Measurements from ENCODE around the gene LMO3. TPM values are rescaled to one million over a fixed set of nuclear protein-coding genes. Genes with fewer than 3 reads are reported as not detected.

LMO3 gene
- total and polyA plus RNA-seq, 2 of the 13 experiments (the other 11 are each of a cell fraction or from before 2014, with no cell fraction given) = not detected

DNA sequence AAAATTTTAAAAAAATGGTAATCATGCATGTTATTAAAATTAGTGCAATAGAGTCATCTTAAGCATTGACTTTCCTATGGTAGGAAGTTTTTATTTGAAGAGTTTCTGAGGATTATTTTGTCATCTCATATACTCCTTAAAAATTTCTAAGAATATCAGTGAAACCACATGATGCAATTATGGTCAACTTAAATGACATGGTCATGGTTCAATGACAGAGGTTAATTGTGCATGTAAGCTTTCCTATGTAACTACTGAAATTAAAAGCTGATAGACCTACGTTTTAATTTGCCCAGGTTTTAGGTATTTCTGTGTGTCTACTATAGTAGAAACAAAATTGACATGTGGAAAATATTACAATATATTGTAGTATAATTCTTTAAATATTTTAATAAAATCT, 21.0 kb upstream of the LMO3 start (continued):
- no peak for TF ChIP-seq KDM4B (CRISPR knock-in tag; IDR thresholded peaks at IDR 0.05)
- TF ChIP-seq, protein P1, sequence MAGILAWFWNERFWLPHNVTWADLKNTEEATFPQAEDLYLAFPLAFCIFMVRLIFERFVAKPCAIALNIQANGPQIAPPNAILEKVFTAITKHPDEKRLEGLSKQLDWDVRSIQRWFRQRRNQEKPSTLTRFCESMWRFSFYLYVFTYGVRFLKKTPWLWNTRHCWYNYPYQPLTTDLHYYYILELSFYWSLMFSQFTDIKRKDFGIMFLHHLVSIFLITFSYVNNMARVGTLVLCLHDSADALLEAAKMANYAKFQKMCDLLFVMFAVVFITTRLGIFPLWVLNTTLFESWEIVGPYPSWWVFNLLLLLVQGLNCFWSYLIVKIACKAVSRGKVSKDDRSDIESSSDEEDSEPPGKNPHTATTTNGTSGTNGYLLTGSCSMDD (CRISPR knock-in tag; IDR thresholded peaks at IDR 0.05) = no peak
- no peak for TF ChIP-seq ATF7 (IDR thresholded peaks at IDR 0.05)
- no peak for TF ChIP-seq ATF7 (CRISPR knock-in tag; IDR thresholded peaks at IDR 0.05)
- no peak for TF ChIP-seq DPF2 (CRISPR knock-in tag; IDR thresholded peaks at IDR 0.05; ENCODE audit: borderline replicate concordance, low read depth)
- no peak for TF ChIP-seq ZNF441 (CRISPR knock-in tag; IDR thresholded peaks at IDR 0.05; ENCODE audit: borderline replicate concordance)
- no peak for TF ChIP-seq MLLT10 (CRISPR knock-in tag; IDR thresholded peaks at IDR 0.05)
- TF ChIP-seq SNRNP70 (IDR thresholded peaks at IDR 0.05; ENCODE audit: low read depth, low read length) = no peak

DNA sequence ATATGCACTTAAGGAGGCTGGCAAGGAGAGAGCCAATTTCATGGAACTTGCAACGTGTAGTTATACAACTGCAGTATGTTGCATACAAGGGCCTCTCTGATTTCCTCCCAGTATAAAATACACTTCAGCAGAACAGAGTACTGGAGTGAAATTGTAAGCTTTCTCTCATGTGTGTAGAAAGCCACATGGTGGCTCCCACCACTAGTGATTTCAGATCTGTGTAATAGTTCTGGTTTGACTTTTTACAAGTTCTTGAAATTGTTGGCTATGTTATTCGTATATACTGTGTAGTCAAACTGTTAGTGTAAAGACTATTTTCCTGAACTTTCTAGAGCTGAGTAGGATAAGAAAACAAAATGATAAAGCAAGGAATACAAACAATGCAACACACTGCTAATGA, 16.4 kb upstream of the LMO3 start:
- no peaks in the 10 kb centered on the region for H3K79me2 ChIP-seq (ENCODE audit: insufficient read depth, low read length)
- no peak for FAIRE-seq
- H2AFZ ChIP-seq (ENCODE audit: low read length) = no peak overlapping the region
- intact Hi-C loops (cut with micrococcal nuclease; ENCODE audit: unreplicated experiment) (no loop called here), in situ Hi-C loops (cut with HindIII; ENCODE audit: extremely low pct_ligation_motif_present, low pct_unique_long_range_greater_than_20kb) (no loop called here)
- TF ChIP-seq RFX5 (IDR thresholded peaks at IDR 0.05; ENCODE audit: low read depth, low read length) (no peak), ZNF556 (CRISPR knock-in tag; IDR thresholded peaks at IDR 0.05; ENCODE audit: borderline replicate concordance) (no peak), ELF4 (CRISPR knock-in tag; IDR thresholded peaks at IDR 0.05; ENCODE audit: borderline replicate concordance) (no peak), RXRB (CRISPR knock-in tag; IDR thresholded peaks at IDR 0.05; ENCODE audit: borderline replicate concordance) (no peak), FLYWCH1 (CRISPR knock-in tag; IDR thresholded peaks at IDR 0.05) (no peak), ZFP62 (CRISPR knock-in tag; IDR thresholded peaks at IDR 0.05) (no peak), GPN1 (CRISPR knock-in tag; IDR thresholded peaks at IDR 0.05; ENCODE audit: borderline replicate concordance) (no peak), CBX1 (IDR thresholded peaks at IDR 0.05; ENCODE audit: low read depth) (no peak), DR1 (CRISPR knock-in tag; IDR thresholded peaks at IDR 0.05) (no peak)
- TF ChIP-seq, protein P2, sequence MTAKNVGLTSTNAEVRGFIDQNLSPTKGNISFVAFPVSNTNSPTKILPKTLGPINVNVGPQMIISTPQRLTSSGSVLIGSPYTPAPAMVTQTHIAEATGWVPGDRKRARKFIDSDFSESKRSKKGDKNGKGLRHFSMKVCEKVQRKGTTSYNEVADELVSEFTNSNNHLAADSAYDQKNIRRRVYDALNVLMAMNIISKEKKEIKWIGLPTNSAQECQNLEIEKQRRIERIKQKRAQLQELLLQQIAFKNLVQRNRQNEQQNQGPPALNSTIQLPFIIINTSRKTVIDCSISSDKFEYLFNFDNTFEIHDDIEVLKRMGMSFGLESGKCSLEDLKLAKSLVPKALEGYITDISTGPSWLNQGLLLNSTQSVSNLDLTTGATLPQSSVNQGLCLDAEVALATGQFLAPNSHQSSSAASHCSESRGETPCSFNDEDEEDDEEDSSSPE (CRISPR knock-in tag; IDR thresholded peaks at IDR 0.05) = no peak
- TF ChIP-seq, protein P3, sequence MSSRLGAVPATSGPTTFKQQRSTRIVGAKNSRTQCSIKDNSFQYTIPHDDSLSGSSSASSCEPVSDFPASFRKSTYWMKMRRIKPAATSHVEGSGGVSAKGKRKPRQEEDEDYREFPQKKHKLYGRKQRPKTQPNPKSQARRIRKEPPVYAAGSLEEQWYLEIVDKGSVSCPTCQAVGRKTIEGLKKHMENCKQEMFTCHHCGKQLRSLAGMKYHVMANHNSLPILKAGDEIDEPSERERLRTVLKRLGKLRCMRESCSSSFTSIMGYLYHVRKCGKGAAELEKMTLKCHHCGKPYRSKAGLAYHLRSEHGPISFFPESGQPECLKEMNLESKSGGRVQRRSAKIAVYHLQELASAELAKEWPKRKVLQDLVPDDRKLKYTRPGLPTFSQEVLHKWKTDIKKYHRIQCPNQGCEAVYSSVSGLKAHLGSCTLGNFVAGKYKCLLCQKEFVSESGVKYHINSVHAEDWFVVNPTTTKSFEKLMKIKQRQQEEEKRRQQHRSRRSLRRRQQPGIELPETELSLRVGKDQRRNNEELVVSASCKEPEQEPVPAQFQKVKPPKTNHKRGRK (CRISPR knock-in tag; IDR thresholded peaks at IDR 0.05) = no peak
- no peak for DNase-seq (ENCODE audit: low spot score)
- H3K27me3 ChIP-seq (ENCODE audit: control insufficient read depth in 1 of 2, insufficient read depth in 2 of 2, low read length in 2 of 2) = no peaks in the 10 kb centered on the region
- H3K9me3 ChIP-seq (ENCODE audit: low read length) = no peaks in the 10 kb centered on the region
- no peaks in the 10 kb centered on the region for H4K20me1 ChIP-seq (ENCODE audit: insufficient read depth, low read length)
- H3K4me3 ChIP-seq (replicated peaks in 1 of 3; ENCODE audit: insufficient read depth in 1 of 3, low read depth in 2 of 3, low read length in 3 of 3) = no peak overlapping the region
- ATAC-seq = no peak
- no peak overlapping the region for H3K9ac ChIP-seq (ENCODE audit: insufficient read depth, low read depth, low read length)
- H3K4me1 ChIP-seq (ENCODE audit: insufficient read depth, low read length) = no peaks in the 10 kb centered on the region
- no TSS peak for BruUV-seq (replicated peaks)
- H3K4me2 ChIP-seq (ENCODE audit: low read depth, low read length) = no peak overlapping the region
- no peaks in the 10 kb centered on the region for H3K36me3 ChIP-seq (replicated peaks in 1 of 2; ENCODE audit: control insufficient read depth in 1 of 2, insufficient read depth in 2 of 2, low read length in 2 of 2)
- 0% methylated on average over 2 of the region's 2 CpGs for WGBS (ENCODE audit: low lambda C conversion rate)
- CTCF ChIA-PET (ENCODE audit: low intra/inter-chr PET ratio, low total read pairs) = no interaction called here
- no peak overlapping the region for H3K27ac ChIP-seq (ENCODE audit: extremely low read length, insufficient read depth, low read length)
- POLR2A ChIA-PET = no interaction called here

All from HepG2 (cell line).